Stimulated activated CD4-positive, alpha-beta T cell treated with anti-CD3 and anti-CD28 coated beads, Interleukin-4, amount 100 ng/mL, for 24 hours (primary cell): ENCODE data around the gene TRPM6.
"Not testable (repeated sequence)": the region's sequence is repeated elsewhere in the genome, so short reads cannot be mapped to it uniquely, and the experiment has no call there.

ENCODE experiments used
- DNase-seq: peaks from one replicate; pipeline ENCODE4 v3.0.0-alpha.2; 2020

TRPM6 gene

GRCh38 chr9:74887041-74887980 lies at the start of gene TRPM6:
Gene TRPM6, minus strand, starts transcription at chr9:74887921. Its CDS starts 65 bp downstream, at chr9:74887856.
- DNase-seq, result peak; percentile 20

GRCh38 chr9:74935008-74935407 lies 47.3 kb upstream of the TRPM6 start:
- no peak for DNase-seq

GRCh38 chr9:74921737-74922136 lies 34.0 kb upstream of the TRPM6 start:
- no peak for DNase-seq

GRCh38 chr9:74920944-74921626 lies 33.4 kb upstream of the TRPM6 start:
- no peak for DNase-seq

- DNase-seq, result no peak
Measured at GRCh38 chr9:74910036-74910435, 22.3 kb upstream of the TRPM6 start.

- no peak for DNase-seq
Measured at GRCh38 chr9:74908665-74909064, 20.9 kb upstream of the TRPM6 start.

- DNase-seq, result no peak
Measured at GRCh38 chr9:74907085-74907484, 19.4 kb upstream of the TRPM6 start.

- no peak for DNase-seq
Measured at GRCh38 chr9:74901001-74901400, 13.3 kb upstream of the TRPM6 start.

GRCh38 chr9:74888449-74888848 lies 728 bp upstream of the TRPM6 start:
- not testable (repeated sequence) for DNase-seq

- DNase-seq, result no peak
Measured at GRCh38 chr9:74887981-74888370, 255 bp upstream of the TRPM6 start.

GRCh38 chr9:74876382-74876949 lies 11.3 kb downstream of the TRPM6 start:
- no peak for DNase-seq

GRCh38 chr9:74875656-74876055 lies 12.1 kb downstream of the TRPM6 start:
- no peak for DNase-seq

- DNase-seq, result no peak
Measured at GRCh38 chr9:74874220-74874619, 13.5 kb downstream of the TRPM6 start.

GRCh38 chr9:74872619-74873233 lies 15.0 kb downstream of the TRPM6 start:
- DNase-seq, result no peak

- DNase-seq, result no peak
Measured at GRCh38 chr9:74867483-74867882, 20.2 kb downstream of the TRPM6 start.

- DNase-seq, result no peak
Measured at GRCh38 chr9:74865177-74865576, 22.5 kb downstream of the TRPM6 start.

GRCh38 chr9:74861773-74862474 lies 25.8 kb downstream of the TRPM6 start:
- DNase-seq, result no peak

- no peak for DNase-seq
Measured at GRCh38 chr9:74861071-74861470, 26.6 kb downstream of the TRPM6 start.

- DNase-seq, result not testable (repeated sequence)
Measured at GRCh38 chr9:74860247-74860646, 27.5 kb downstream of the TRPM6 start.

GRCh38 chr9:74859786-74860185 lies 27.9 kb downstream of the TRPM6 start:
- no peak for DNase-seq

- no peak for DNase-seq
Measured at GRCh38 chr9:74858751-74859414, 28.8 kb downstream of the TRPM6 start.

GRCh38 chr9:74856989-74857388 lies 30.7 kb downstream of the TRPM6 start:
- no peak for DNase-seq
